Right cardiac atrium (tissue), 5 donors: ENCODE results near the gene CPA5. TPM values are rescaled to one million over a fixed set of nuclear protein-coding genes. Genes with fewer than 3 reads are reported as not detected.
"Not testable (repeated sequence)": the region's sequence is repeated elsewhere in the genome, so short reads cannot be mapped to it uniquely, and the experiment has no call there.

Source experiments
- ATAC-seq, 2 donors: fragments of 200-7000 bp; cut with Tn5 transposase; one replicate each; pipeline versions ENCODE4 v1.8.0 to v1.9.1; 2020; ENCODE audit warnings: moderate library complexity in 2 of 2, mild to moderate bottlenecking in 1 of 2
- DNase-seq, 3 donors: peaks; one replicate each; pipeline ENCODE4 v3.0.0-alpha.2; 2020
- H3K27ac ChIP-seq: one replicate; pipeline ENCODE4 v1.5.1; 2013; ENCODE audit warnings: mild to moderate bottlenecking, low read length, control low read depth, moderate library complexity
- H3K27me3 ChIP-seq: one replicate; pipeline ENCODE4 v1.6.1; 2013; ENCODE audit not compliant: control insufficient read depth, insufficient read depth
- H3K4me1 ChIP-seq: one replicate; pipeline ENCODE4 v1.6.1; 2013; ENCODE audit warnings: low read length; ENCODE audit not compliant: control insufficient read depth, insufficient read depth
- H3K4me3 ChIP-seq: one replicate; pipeline ENCODE4 v1.5.1; 2013; ENCODE audit warnings: low read length, control low read depth
- H3K9me3 ChIP-seq: one replicate; pipeline ENCODE4 v1.6.1; 2013; ENCODE audit warnings: low read length; ENCODE audit not compliant: control insufficient read depth
- WGBS: extraction: QIAGEN DNeasy Blood & Tissue Kit; methylation state at CpG from one replicate; pipeline ENCODE4 v1.1.7; 2013; 5-methylcytosine and 5-hydroxymethylcytosine counted together
- intact Hi-C, 4 donors: fragments of 100-400 bp; cut with DNase I; formaldehyde crosslinking; loops; one replicate each; pipeline versions ENCODE4 v1.11.0 to v1.14.0; 2022 to 2023
- polyA plus RNA-seq: library from polyadenylated mRNA; stranded (reverse); fragments of 200-250 nt; gene quantifications from one replicate; pipeline ENCODE4 v1.2.3, GENCODE V29; 2013
- total RNA-seq, 4 donors: library from RNA; stranded (reverse); fragmentation: NEBNext Ultra II Directional; extraction: Animal tissue kit (Norgen Biotek cat#: 25700); gene quantifications; one replicate each; pipeline ENCODE4 v1.2.1, GENCODE V29; 2021
- donor health status: healthy with polysubstance abuse.
- donor health status: DM: no; HTN: yes; CAD: no.
- donor health status: DM: no; HTN: no; CAD: no.
- donor health status: DM: no; HTN: yes; CAD: no; lungs with severe emphysema.
- donor health status: DM: yes; HTN: yes; CAD: no.

CPA5 gene
- total and polyA plus RNA-seq, 5 donors: not detected

GRCh38 chr7:130369831-130370550, 25.4 kb downstream of the CPA5 start:
- peaks cover 12% of the 10 kb centered on the region for H3K4me1 ChIP-seq
- ATAC-seq: no peak
- WGBS: 52% methylated on average over 3 of the region's 3 CpGs

GRCh38 chr7:130371046-130371445, 26.4 kb downstream of the CPA5 start:
- Histone ChIP-seq H3K9me3 (no peaks in the 10 kb centered on the region), H3K27ac (no peak overlapping the region), H3K4me3 (no peak overlapping the region), H3K4me1 (peaks cover 12% of the 10 kb centered on the region), H3K27me3 (no peaks in the 10 kb centered on the region)
- no peak for ATAC-seq
- DNase-seq: peak; percentile 68 to 84 (median 80)
- intact Hi-C loops: no loop called here
- 62% methylated on average over 3 of the region's 3 CpGs for WGBS

More at GRCh38 chr7:130369831-130370550, 25.4 kb downstream of the CPA5 start:
- H3K9me3 ChIP-seq: no peaks in the 10 kb centered on the region
- H3K27ac ChIP-seq: no peak overlapping the region
- no peaks in the 10 kb centered on the region for H3K27me3 ChIP-seq
- no peak overlapping the region for H3K4me3 ChIP-seq
- no peak for DNase-seq
- intact Hi-C loops: no loop called here

- Histone ChIP-seq H3K9me3 (no peaks in the 10 kb centered on the region), H3K4me3 (no peak overlapping the region), H3K27me3 (no peaks in the 10 kb centered on the region), H3K4me1 (peaks cover 12% of the 10 kb centered on the region), H3K27ac (peak overlapping the region; percentile 63)
- no peak for DNase-seq
- no peak for ATAC-seq
- 83% methylated on average over 11 of the region's 11 CpGs for WGBS
- intact Hi-C loops: no loop called here
Observed at GRCh38 chr7:130372402-130373165, 28.0 kb downstream of the CPA5 start.

- DNase-seq: no peak
- H3K4me1 ChIP-seq: peaks cover 7% of the 10 kb centered on the region
- intact Hi-C loops: no loop called here
Observed at GRCh38 chr7:130374507-130374906, 29.9 kb downstream of the CPA5 start.

GRCh38 chr7:130376461-130376860, 31.8 kb downstream of the CPA5 start:
- H3K9me3 ChIP-seq, intact Hi-C loops, H3K27me3 ChIP-seq, H3K4me3 ChIP-seq, DNase-seq, ATAC-seq, H3K27ac ChIP-seq, H3K4me1 ChIP-seq: not testable (repeated sequence)
- WGBS: 94% methylated on average over 1 of the region's 1 CpG

More at GRCh38 chr7:130374507-130374906, 29.9 kb downstream of the CPA5 start:
- WGBS: 98% methylated on average over 6 of the region's 6 CpGs
- Histone ChIP-seq H3K27me3 (no peaks in the 10 kb centered on the region), H3K27ac (peak overlapping the region; percentile 76), H3K9me3 (no peaks in the 10 kb centered on the region), H3K4me3 (no peak overlapping the region)
- ATAC-seq: no peak

- 89% methylated on average over 6 of the region's 6 CpGs for WGBS
- Histone ChIP-seq H3K4me1 (peaks cover 3% of the 10 kb centered on the region), H3K4me3 (no peak overlapping the region), H3K27ac (no peak overlapping the region), H3K27me3 (no peaks in the 10 kb centered on the region), H3K9me3 (no peaks in the 10 kb centered on the region)
- intact Hi-C loops: no loop called here
- DNase-seq: no peak
- no peak for ATAC-seq
Observed at GRCh38 chr7:130377178-130377577, 32.6 kb downstream of the CPA5 start.

GRCh38 chr7:130379019-130379418, 34.4 kb downstream of the CPA5 start:
- DNase-seq: no peak
- H3K9me3 ChIP-seq: no peaks in the 10 kb centered on the region
- H3K27ac ChIP-seq: no peak overlapping the region
- ATAC-seq: no peak
- peaks cover 2% of the 10 kb centered on the region for H3K4me1 ChIP-seq
- intact Hi-C loops: no loop called here
- H3K27me3 ChIP-seq: no peaks in the 10 kb centered on the region
- WGBS: 89% methylated on average over 7 of the region's 7 CpGs
- no peak overlapping the region for H3K4me3 ChIP-seq

GRCh38 chr7:130379532-130379920, 34.9 kb downstream of the CPA5 start:
- intact Hi-C loops: no loop called here
- no peaks in the 10 kb centered on the region for H3K27me3 ChIP-seq
- DNase-seq: no peak
- H3K4me1 ChIP-seq: no peaks in the 10 kb centered on the region
- WGBS: 66% methylated on average over 10 of the region's 10 CpGs
- ATAC-seq: no peak
- H3K9me3 ChIP-seq: no peaks in the 10 kb centered on the region
- no peak overlapping the region for H3K4me3 ChIP-seq
- no peak overlapping the region for H3K27ac ChIP-seq

- Histone ChIP-seq H3K4me3 (no peak within 1 kb of the TSS), H3K4me1 (no peaks in the 10 kb centered on the region), H3K27ac (no peak within 1 kb of the TSS), H3K9me3 (no peaks in the 10 kb centered on the region), H3K27me3 (no peaks in the 10 kb centered on the region)
- intact Hi-C loops: no loop called here
- DNase-seq (no peak), ATAC-seq (peak; percentile 39 to 54)
- WGBS: 36% methylated on average over 20 of the region's 20 CpGs
Observed at GRCh38 chr7:130379921-130380860, 35.6 kb downstream of the CPA5 start, which contains the start of gene CPA1. Gene CPA1, plus strand, starts transcription at chr7:130380494. Its CDS starts 27 bp downstream, at chr7:130380521.

GRCh38 chr7:130380861-130381455, 36.3 kb downstream of the CPA5 start:
- H3K27me3 ChIP-seq: no peaks in the 10 kb centered on the region
- no peaks in the 10 kb centered on the region for H3K4me1 ChIP-seq
- intact Hi-C loops: no loop called here
- H3K27ac ChIP-seq: no peak overlapping the region
- ATAC-seq (no peak), DNase-seq (no peak)
- H3K4me3 ChIP-seq: no peak overlapping the region
- H3K9me3 ChIP-seq: no peaks in the 10 kb centered on the region
- WGBS: 92% methylated on average over 7 of the region's 7 CpGs
